Calu3 (cell line): ENCODE measurements around the gene SERPING1. TPM values are rescaled to one million over a fixed set of nuclear protein-coding genes. Genes with fewer than 3 reads are reported as not detected.

ENCODE experiments used
- BruUV-seq: library from RNA; stranded (reverse); fragments of 400-500 nt; replicated peaks from 2 replicates; lab custom pipeline; 2021; lab: Mats Ljungman, UMichigan
- CTCF ChIA-PET: fragments of 300-600 bp; sonication (Branson Sonifier 250); formaldehyde crosslinking; loops from one replicate; lab custom pipeline; 2022; ENCODE audit warnings: antibody characterized with exemption; lab: Charles Lee
- DNase-seq: peaks from one replicate; pipeline ENCODE4 v3.0.0; 2022
- H3K27ac Mint-ChIP-seq: one replicate; pipeline ENCODE4 v1.8.0; 2022; ENCODE audit warnings: mixed read lengths; ENCODE audit not compliant: unreplicated experiment
- H3K27me3 Mint-ChIP-seq: one replicate; pipeline ENCODE4 v1.8.0; 2022; ENCODE audit warnings: mixed read lengths; ENCODE audit not compliant: unreplicated experiment
- H3K36me3 Mint-ChIP-seq: one replicate; pipeline ENCODE4 v1.8.0; 2022; ENCODE audit warnings: mild to moderate bottlenecking, moderate library complexity, mixed read lengths; ENCODE audit not compliant: insufficient read depth, unreplicated experiment
- H3K4me1 Mint-ChIP-seq: one replicate; pipeline ENCODE4 v1.8.0; 2022; ENCODE audit warnings: mild to moderate bottlenecking, low read depth, mixed read lengths; ENCODE audit not compliant: unreplicated experiment
- H3K4me3 Mint-ChIP-seq: one replicate; pipeline ENCODE4 v1.8.0; 2022; ENCODE audit warnings: mild to moderate bottlenecking, low read depth, moderate library complexity, mixed read lengths; ENCODE audit not compliant: unreplicated experiment
- H3K9me3 Mint-ChIP-seq: one replicate; pipeline ENCODE4 v1.8.0; 2022; ENCODE audit warnings: low read depth, mixed read lengths; ENCODE audit not compliant: unreplicated experiment
- CTCF ChIP-seq: fragments of 200-600 bp; IDR thresholded peaks from one replicate; pipeline ENCODE4 v1.8.0; 2022; ENCODE audit warnings: antibody characterized with exemption; ENCODE audit not compliant: unreplicated experiment
- intact Hi-C: fragments of 100-400 bp; cut with micrococcal nuclease; formaldehyde crosslinking; loops from one replicate; pipeline ENCODE4 v1.10.0; 2022; ENCODE audit not compliant: unreplicated experiment
- total RNA-seq: library from RNA; stranded (reverse); gene quantifications from 2 replicates; pipeline ENCODE4 v1.2.3, GENCODE V29; 2022

Gene SERPING1
- total RNA-seq, 1 experiment from 2014 or later, result 61.8 TPM

DNA sequence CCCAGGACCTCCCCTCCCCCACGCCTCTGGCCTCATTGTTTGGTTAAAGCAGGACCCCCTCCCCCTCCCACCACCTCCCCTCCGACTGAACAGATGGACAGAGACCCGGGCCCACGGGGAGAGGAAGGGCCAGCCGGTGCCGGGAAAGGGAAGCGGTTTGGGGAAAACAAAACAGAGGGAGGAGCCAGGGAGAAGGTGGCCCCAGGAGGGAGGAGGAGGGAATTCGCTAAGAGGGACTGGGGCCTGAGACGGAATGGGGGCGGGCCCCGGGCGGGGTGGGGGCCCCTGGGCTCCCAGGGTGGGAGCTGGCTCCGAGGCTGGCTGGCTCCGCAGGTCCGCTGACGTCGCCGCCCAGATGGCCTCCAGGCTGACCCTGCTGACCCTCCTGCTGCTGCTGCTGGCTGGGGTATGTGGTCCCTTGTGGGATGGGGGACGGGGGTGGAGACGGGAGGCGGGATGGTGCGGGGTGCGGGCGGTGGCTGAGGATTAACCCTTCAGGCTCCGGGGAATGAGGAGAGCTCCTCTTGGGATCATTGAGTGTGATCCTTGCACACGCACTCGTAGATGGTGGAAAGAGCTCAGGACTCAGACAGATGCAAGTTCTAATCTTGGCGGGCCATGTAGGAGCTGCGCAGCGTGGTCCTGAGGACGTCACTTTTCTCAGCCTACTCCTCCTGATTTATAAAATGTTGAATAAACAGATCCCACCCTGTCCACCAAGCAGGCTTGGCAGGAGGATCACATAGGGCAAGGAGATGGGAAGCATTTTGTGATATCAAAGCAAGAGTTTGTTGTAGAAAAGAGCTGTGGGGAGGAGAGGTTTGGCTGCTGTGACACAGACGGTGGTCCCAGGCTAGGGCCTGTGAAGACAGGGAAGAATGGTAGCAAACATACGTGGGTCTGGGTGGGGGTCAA lies 688 bp downstream of the SERPING1 start:
- Mint-ChIP-seq H3K27ac (no peak overlapping the region), H3K4me3 (peak overlapping the region; percentile 54), H3K9me3 (no peaks in the 10 kb centered on the region), H3K36me3 (peaks cover 8% of the 10 kb centered on the region), H3K4me1 (peaks cover 27% of the 10 kb centered on the region), H3K27me3 (peaks cover 22% of the 10 kb centered on the region)
- TF ChIP-seq CTCF, result no peak
- peak; percentile 44 for DNase-seq
- CTCF ChIA-PET, result interaction anchor here (0.5 to 0.8 kb wide), 4 partner anchors 23 to 261 kb away, joined by 3 to 4 read pairs (median 4); partner anchors contain the start of gene UBE2L6
- BruUV-seq, result no TSS peak
- intact Hi-C loops, result no loop called here

DNA sequence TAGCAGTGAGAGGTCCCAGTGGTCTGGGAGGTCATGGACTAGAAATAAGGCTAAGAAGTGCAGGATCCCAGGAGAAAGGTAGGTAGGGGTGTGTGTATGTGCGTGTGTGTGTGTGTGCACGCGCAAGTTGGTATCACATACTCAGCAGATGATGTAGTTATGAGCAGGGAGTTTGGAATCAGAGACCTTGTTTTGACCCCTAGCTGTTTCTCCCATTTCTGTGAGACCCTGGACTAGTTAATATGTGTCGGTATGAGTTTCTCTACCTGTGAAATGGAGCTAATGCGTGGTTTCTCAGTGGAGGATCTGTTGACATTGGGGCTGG lies 1.3 kb downstream of the SERPING1 start:
- CTCF ChIA-PET, result interaction anchor here (0.5 to 0.8 kb wide), 3 partner anchors 31 to 262 kb away, joined by 3 to 4 read pairs (median 3); partner anchors contain the start of gene UBE2L6
- BruUV-seq, result no TSS peak
- no peak overlapping the region for H3K27ac Mint-ChIP-seq

GRCh38 chr11:57599381-57599780 lies 1.9 kb downstream of the SERPING1 start:
- CTCF ChIA-PET, result no interaction called here
- peaks cover 12% of the 10 kb centered on the region for H3K27me3 Mint-ChIP-seq
- DNase-seq, result no peak
- no peaks in the 10 kb centered on the region for H3K9me3 Mint-ChIP-seq
- H3K4me3 Mint-ChIP-seq, result peak overlapping the region; percentile 54
- no peak overlapping the region for H3K27ac Mint-ChIP-seq
- BruUV-seq, result no TSS peak
- intact Hi-C loops, result no loop called here
- H3K36me3 Mint-ChIP-seq, result peaks cover 8% of the 10 kb centered on the region
- TF ChIP-seq CTCF, result no peak
- H3K4me1 Mint-ChIP-seq, result peaks cover 27% of the 10 kb centered on the region

More for the DNA sequence above, 1.3 kb downstream of the SERPING1 start:
- no peaks in the 10 kb centered on the region for H3K9me3 Mint-ChIP-seq
- H3K27me3 Mint-ChIP-seq, result peaks cover 17% of the 10 kb centered on the region
- TF ChIP-seq CTCF, result no peak
- H3K4me3 Mint-ChIP-seq, result peak overlapping the region; percentile 54
- DNase-seq, result no peak
- intact Hi-C loops, result no loop called here
- H3K36me3 Mint-ChIP-seq, result peaks cover 8% of the 10 kb centered on the region
- peaks cover 27% of the 10 kb centered on the region for H3K4me1 Mint-ChIP-seq

- BruUV-seq, result no TSS peak
These were observed 3.8 kb downstream of the SERPING1 start for GRCh38 chr11:57601297-57601696.

More at GRCh38 chr11:57601297-57601696, 3.8 kb downstream of the SERPING1 start:
- Mint-ChIP-seq H3K27me3 (no peaks in the 10 kb centered on the region), H3K4me3 (no peak overlapping the region), H3K4me1 (peaks cover 27% of the 10 kb centered on the region), H3K9me3 (no peaks in the 10 kb centered on the region), H3K27ac (no peak overlapping the region), H3K36me3 (peaks cover 8% of the 10 kb centered on the region)
- intact Hi-C loops, result no loop called here
- CTCF ChIA-PET, result interaction anchor here (0.7 kb wide), 1 partner anchor 40 kb away, joined by 5 read pairs; no protein-coding TSS in a partner anchor
- no peak for DNase-seq
- TF ChIP-seq CTCF, result no peak
